ENCODE data around the gene PRSS50. TPM values are rescaled to one million over a fixed set of nuclear protein-coding genes. Genes with fewer than 3 reads are reported as not detected.

PRSS50 gene
- total and polyA plus RNA-seq, 2 donors (not counting 3 experiments of a cell fraction or from before 2014, with no cell fraction given) = not detected

- no peak for DNase-seq (ENCODE audit: low read depth, low spot score)
- Histone ChIP-seq H3K27ac (ENCODE audit: insufficient read depth, low read depth, low read length) (no peak overlapping the region), H3K27me3 (ENCODE audit: control insufficient read depth in 2 of 2, insufficient read depth in 2 of 2, low read length in 2 of 2) (no peaks in the 10 kb centered on the region), H3K4me3 (replicated peaks in 1 of 3; ENCODE audit: insufficient read depth in 1 of 3, low read depth in 1 of 3, low read length in 3 of 3) (no peak overlapping the region), H2AFZ (ENCODE audit: low read depth, low read length) (no peak overlapping the region), H3K9me3 (replicated peaks; ENCODE audit: control insufficient read depth, insufficient read depth, low read length) (no peaks in the 10 kb centered on the region), H3K36me3 (ENCODE audit: control insufficient read depth in 2 of 2, extremely low read depth in 1 of 2, insufficient read depth in 2 of 2, low read length in 2 of 2) (no peaks in the 10 kb centered on the region), H3K4me1 (ENCODE audit: control insufficient read depth, extremely low read depth, insufficient read depth, low read length) (no peaks in the 10 kb centered on the region), H3K9ac (replicated peaks; ENCODE audit: extremely low read depth, insufficient read depth, low read length) (no peak overlapping the region), H3K4me2 (ENCODE audit: insufficient read depth, low read length) (no peak overlapping the region), H4K20me1 (replicated peaks; ENCODE audit: control insufficient read depth, extremely low read depth, insufficient read depth, low read length) (no peaks in the 10 kb centered on the region), H3K9me1 (replicated peaks; ENCODE audit: control insufficient read depth, extremely low read depth, insufficient read depth, low read length) (no peaks in the 10 kb centered on the region), H3K79me2 (ENCODE audit: control insufficient read depth, insufficient read depth, low read length) (no peaks in the 10 kb centered on the region)
- intact Hi-C loops (cut with micrococcal nuclease) = no loop called here
- ChIA-PET CTCF (no interaction called here), POLR2A (no interaction called here)
- FAIRE-seq = no peak
- no peak for TF ChIP-seq FOS (IDR thresholded peaks at IDR 0.05; ENCODE audit: borderline replicate concordance, insufficient read depth, low read length)
- TF ChIP-seq JUN (IDR thresholded peaks at IDR 0.05; ENCODE audit: borderline replicate concordance, insufficient read depth, insufficient read length, low read depth) = no peak
- TF ChIP-seq EZH2 (IDR thresholded peaks at IDR 0.05; ENCODE audit: borderline replicate concordance, low read depth, low read length, severe bottlenecking) = no peak
- no peak for TF ChIP-seq MYC (IDR thresholded peaks at IDR 0.05; ENCODE audit: low read depth, low read length)
- TF ChIP-seq CTCF (IDR thresholded peaks at IDR 0.05; ENCODE audit: extremely low read depth in 1 of 2, insufficient read depth in 1 of 2, low read depth in 1 of 2, low read length in 2 of 2) = no peak
- no peak for TF ChIP-seq POLR2A (IDR thresholded peaks at IDR 0.05; ENCODE audit: low read depth, low read length)
- TF ChIP-seq POLR2AphosphoS5 (IDR thresholded peaks at IDR 0.05; ENCODE audit: insufficient read depth, low read depth, low read length) = no peak
- no peak for TF ChIP-seq GATA2 (IDR thresholded peaks at IDR 0.05; ENCODE audit: insufficient read depth, insufficient read length, low read depth, low read length)
- no peak for TF ChIP-seq MAX (IDR thresholded peaks at IDR 0.05; ENCODE audit: insufficient read depth, insufficient read length)
- no TSS peak for BruUV-seq (replicated peaks)
- dilution Hi-C loops (cut with MboI; ENCODE audit: extremely low pct_ligation_motif_present, low sequenced_read_pairs) = no loop called here
Observed at GRCh38 chr3:46681856-46682540, 35.7 kb downstream of the PRSS50 start.

Measured in endothelial cell of umbilical vein (primary cell).